AG09309 (cell line): ENCODE data around the gene SVOPL.

Experiments used
- DNase-seq: peaks from one replicate; pipeline ENCODE4 v3.0.0-alpha.2; 2010; ENCODE audit warnings: low read depth
- H3K4me3 ChIP-seq: 2 replicates; pipeline ENCODE4 v1.5.1; 2011; ENCODE audit warnings: mild to moderate bottlenecking, low read depth, low read length, moderate library complexity; ENCODE audit not compliant: control insufficient read depth
- TF ChIP-seq, protein P1 (sequence below): IDR thresholded peaks from 2 replicates; pipeline ENCODE4 v1.5.1; 2011; ENCODE audit warnings: mild to moderate bottlenecking, low read depth, low read length, inconsistent platforms; ENCODE audit not compliant: insufficient read depth, control insufficient read depth; ENCODE audit errors: missing control alignments

The SVOPL gene

DNA sequence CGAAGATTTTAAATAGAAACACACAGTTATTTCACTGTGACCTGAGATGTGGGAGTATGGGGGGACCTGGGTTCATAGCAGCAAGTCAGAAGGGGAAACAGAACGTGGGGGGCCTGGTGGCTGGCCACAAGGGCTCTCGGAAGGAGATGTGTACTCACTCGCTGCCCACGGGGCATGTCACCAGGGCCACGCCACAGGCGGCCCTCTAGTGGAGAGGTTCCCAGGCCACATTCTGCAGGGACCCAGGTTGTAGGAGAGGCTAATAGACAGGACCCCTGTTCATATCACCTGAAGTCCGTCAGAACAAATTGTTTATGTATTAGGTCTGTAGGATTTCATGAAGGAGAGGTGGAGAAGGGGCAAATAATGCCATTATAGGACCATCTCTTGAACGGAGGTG, 25.1 kb upstream of the SVOPL start:
- DNase-seq = no peak

DNA sequence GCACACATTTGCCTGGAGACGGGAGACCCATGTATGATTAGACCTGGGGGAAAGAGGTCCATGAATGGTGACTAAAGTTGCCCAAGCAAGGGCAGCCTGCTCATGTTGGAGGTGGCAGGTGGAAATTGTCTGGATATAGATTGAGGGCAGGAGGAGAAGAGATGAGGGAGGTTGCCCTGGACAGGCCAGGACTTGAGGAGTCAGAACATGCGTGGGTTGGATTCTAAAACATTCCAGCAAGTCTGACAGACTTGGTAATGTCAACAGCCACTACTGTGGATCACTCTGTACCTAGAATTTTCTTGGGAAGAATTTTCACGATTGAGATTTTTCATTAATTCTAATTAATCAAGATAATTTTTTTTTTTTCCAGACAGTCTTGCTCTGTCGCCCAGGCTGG, 19.1 kb upstream of the SVOPL start:
- H3K4me3 ChIP-seq = no peak overlapping the region
- TF ChIP-seq, protein P1, sequence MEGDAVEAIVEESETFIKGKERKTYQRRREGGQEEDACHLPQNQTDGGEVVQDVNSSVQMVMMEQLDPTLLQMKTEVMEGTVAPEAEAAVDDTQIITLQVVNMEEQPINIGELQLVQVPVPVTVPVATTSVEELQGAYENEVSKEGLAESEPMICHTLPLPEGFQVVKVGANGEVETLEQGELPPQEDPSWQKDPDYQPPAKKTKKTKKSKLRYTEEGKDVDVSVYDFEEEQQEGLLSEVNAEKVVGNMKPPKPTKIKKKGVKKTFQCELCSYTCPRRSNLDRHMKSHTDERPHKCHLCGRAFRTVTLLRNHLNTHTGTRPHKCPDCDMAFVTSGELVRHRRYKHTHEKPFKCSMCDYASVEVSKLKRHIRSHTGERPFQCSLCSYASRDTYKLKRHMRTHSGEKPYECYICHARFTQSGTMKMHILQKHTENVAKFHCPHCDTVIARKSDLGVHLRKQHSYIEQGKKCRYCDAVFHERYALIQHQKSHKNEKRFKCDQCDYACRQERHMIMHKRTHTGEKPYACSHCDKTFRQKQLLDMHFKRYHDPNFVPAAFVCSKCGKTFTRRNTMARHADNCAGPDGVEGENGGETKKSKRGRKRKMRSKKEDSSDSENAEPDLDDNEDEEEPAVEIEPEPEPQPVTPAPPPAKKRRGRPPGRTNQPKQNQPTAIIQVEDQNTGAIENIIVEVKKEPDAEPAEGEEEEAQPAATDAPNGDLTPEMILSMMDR = no peak
- DNase-seq = no peak

More for the DNA sequence above, 25.1 kb upstream of the SVOPL start:
- TF ChIP-seq, protein P1 = peak; percentile 17
- no peak overlapping the region for H3K4me3 ChIP-seq

DNA sequence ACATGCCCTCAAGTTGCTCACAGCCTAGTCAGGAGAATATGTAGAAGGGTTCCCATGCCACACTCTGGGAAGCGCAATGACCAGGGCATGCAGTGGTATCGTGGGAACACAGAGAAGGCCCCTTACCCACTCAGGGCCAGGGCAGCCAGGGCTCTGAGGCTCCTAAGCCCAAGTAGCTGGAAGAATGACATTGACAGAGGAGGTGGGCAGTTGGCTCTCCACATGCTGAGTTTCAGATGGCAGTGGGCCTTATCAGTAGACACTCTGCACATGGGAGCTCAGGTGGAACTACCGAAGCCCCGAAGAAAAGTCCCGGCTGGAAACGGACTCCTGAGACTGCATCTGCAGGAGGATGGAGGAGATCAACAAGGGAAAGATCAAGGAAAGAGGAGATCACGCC, 15.7 kb upstream of the SVOPL start:
- no peak overlapping the region for H3K4me3 ChIP-seq
- DNase-seq = no peak
- TF ChIP-seq, protein P1 = no peak

DNA sequence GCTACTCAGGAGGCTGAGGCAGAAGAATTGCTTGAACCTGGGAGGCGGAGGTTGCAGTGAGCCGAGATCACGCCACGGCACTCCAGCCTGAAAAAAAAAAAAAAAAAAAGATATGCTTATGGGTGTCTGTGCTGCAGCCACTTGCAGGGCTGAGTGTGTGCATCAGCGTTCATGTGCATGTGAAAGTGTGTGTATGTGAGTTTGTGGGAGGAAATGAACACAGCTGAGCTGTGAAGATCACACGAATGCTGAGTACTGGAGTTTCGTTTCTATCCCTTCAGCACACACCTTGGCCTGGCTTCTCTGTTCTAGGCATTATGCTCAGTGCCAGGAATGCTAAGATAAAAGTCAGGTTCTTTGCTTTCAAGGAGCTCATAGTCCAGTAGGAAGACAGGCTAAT, 12.0 kb upstream of the SVOPL start:
- DNase-seq = no peak
- TF ChIP-seq, protein P1 = no peak
- H3K4me3 ChIP-seq = no peak overlapping the region

DNA sequence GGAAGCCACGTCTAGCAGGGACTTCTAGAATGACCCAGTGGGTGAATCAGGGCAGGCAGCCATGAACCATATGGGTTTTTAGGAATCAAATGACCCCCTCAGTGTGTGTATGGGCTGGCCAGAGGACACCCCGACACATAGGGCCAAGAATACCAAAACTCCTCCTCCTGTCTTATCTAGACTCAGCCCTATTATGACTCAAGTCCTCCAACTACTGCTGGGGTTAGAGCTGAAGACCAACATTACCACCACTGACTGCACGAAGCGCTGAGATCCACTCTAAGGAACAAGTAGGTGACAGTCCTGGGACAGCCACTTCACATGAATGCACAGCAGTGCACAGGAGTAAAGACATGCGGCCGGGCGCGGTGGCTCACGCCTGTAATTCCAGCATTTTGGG, 11.5 kb upstream of the SVOPL start:
- no peak overlapping the region for H3K4me3 ChIP-seq
- no peak for DNase-seq
- TF ChIP-seq, protein P1 = no peak

DNA sequence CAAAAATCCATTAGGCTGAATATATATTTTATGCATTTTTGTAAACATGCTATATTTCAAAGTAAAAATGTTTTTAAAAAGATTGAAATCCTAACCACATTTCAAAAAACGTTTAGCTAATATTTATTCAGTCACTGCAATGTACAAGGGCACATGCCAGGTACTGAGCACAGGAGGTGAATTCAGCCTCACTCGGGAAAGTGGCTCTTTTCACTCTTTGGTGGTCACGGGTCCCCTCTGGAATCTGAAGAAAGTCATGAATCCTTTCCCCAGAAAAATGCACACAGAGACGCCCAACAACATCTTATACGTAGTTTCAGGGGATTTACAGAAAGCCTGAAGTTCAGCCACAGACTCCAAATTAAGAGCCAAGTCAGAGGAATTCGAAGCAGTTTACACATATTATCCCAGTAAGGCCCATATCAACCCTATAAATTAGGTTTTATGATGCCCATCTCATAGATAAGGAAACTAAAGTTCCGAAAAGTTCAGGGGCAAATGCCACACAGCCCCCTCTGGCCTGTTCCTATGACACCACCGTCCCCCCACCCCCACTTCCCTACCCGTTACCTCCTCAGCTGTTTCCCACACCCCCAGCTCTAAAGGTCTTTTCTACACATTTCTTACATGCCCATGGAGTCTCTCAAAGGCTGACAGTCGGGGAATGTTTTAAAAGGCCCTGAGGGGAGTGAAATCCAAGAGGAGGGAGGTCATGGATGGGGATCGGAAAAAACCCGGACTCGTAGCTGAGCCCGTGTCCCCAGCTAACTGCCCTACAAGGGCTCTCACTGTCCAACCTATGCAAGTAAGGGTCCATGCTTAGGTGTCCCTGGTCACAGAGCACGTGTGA, 9.6 kb upstream of the SVOPL start:
- TF ChIP-seq, protein P1 = no peak
- no peak for DNase-seq
- no peak overlapping the region for H3K4me3 ChIP-seq
